ENCODE measurements around the gene AGBL1. TPM values are rescaled to one million over a fixed set of nuclear protein-coding genes. Genes with fewer than 3 reads are reported as not detected.
A peak's percentile ranks its signal among the peaks of the same experiment; 100 is the strongest.

AGBL1 gene
- total RNA-seq, 2 donors from 2014 or later = not detected

DNA sequence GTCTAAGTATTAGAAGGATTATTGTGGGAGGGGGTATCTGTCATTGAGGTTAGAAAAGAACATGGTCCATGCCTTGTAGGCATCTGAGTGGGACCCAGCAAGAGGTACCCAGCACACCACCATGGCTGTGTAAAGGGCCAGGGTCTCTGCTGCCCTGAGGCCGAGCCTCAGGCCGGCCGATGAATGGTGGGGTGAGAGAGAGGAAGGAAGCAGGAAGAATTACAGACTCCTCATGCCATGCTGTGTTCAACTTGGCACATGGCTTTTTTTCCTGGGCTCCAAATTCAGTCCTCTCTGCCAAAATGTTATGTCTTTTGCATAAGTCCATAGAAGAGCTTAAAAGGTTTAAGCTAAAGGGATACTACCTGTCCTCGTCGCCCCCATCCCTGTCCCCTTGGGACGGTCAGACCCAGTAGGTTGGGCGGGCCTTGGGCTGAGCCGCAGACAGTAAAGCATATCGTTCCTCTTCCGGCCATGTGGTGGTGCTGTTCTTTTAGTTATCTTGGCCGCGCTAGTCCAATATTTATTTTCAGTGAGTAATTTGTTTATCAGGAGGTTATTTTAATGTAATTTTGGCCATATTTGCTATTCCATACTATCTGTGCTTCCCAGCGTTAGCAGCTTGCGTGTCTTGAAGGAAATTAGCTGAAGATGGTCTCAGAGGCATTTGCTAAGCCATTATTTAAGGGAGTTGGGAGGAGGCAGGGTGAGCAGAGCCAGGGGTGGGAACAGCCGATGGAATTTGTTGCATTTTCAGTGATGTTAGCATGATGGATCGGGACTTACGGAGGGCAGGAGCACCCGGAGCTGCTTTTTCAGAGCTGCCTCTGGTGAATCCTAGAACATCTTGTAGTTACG, 152.4 kb downstream of the AGBL1 start:
- intact Hi-C loops (cut with DNase I) = no loop called here
- 2 to 3% methylated on average over 19 of the region's 19 CpGs for WGBS, 2 donors
- no peak for ATAC-seq

DNA sequence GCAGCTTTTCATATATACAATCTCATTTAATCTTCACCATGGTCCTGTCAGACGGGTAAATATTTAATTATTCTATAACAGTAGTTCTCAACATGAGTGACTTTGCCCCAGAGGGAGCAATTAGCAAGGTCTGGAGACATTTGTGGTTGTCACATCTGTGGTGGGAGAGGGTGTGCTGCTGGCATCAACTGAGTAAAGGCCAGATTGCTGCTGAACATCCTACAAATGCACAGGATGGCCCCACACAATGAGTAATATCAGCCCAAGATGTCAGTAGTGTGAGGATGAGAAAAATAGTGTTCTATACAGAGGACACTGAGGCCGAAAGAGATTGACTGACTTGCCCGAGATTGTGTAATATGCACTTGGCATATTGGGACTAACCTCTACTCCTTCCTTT, 156.0 kb downstream of the AGBL1 start:
- no peak for ATAC-seq
- WGBS, 2 donors = 43 to 61% methylated on average over 3 of the region's 3 CpGs
- Histone ChIP-seq H3K4me1 (peaks cover 4% of the 10 kb centered on the region), H3K4me3 (no peak overlapping the region), H3K27me3 (peaks cover 0 to 9% of the 10 kb centered on the region in 2 donors), H3K36me3 (replicated peaks in 1 of 2; ENCODE audit: insufficient read depth in 1 of 2, low read depth in 2 of 2) (no peaks in the 10 kb centered on the region), H3K9me3 (no peaks in the 10 kb centered on the region), H3K27ac (no peak overlapping the region)
- intact Hi-C loops (cut with DNase I) = no loop called here
- no peak for DNase-seq
- TF ChIP-seq POLR2A (IDR thresholded peaks at IDR 0.05) = no peak
- TF ChIP-seq, protein P1, sequence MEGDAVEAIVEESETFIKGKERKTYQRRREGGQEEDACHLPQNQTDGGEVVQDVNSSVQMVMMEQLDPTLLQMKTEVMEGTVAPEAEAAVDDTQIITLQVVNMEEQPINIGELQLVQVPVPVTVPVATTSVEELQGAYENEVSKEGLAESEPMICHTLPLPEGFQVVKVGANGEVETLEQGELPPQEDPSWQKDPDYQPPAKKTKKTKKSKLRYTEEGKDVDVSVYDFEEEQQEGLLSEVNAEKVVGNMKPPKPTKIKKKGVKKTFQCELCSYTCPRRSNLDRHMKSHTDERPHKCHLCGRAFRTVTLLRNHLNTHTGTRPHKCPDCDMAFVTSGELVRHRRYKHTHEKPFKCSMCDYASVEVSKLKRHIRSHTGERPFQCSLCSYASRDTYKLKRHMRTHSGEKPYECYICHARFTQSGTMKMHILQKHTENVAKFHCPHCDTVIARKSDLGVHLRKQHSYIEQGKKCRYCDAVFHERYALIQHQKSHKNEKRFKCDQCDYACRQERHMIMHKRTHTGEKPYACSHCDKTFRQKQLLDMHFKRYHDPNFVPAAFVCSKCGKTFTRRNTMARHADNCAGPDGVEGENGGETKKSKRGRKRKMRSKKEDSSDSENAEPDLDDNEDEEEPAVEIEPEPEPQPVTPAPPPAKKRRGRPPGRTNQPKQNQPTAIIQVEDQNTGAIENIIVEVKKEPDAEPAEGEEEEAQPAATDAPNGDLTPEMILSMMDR (IDR thresholded peaks at IDR 0.05) = no peak

More for the DNA sequence above, 152.4 kb downstream of the AGBL1 start:
- Histone ChIP-seq H3K9me3 (no peaks in the 10 kb centered on the region), H3K27ac (no peak overlapping the region), H3K4me1 (peaks cover 4% of the 10 kb centered on the region), H3K27me3 (peaks cover 0 to 9% of the 10 kb centered on the region in 2 donors), H3K4me3 (no peak overlapping the region), H3K36me3 (replicated peaks in 1 of 2; ENCODE audit: insufficient read depth in 1 of 2, low read depth in 2 of 2) (no peaks in the 10 kb centered on the region)
- DNase-seq = peak; percentile 21 to 49 (median 30)
- TF ChIP-seq, protein P1 (IDR thresholded peaks at IDR 0.05) = peak in 6 of 7 experiments; percentile 39 to 63 (median 56)
- TF ChIP-seq POLR2A (IDR thresholded peaks at IDR 0.05) = no peak

DNA sequence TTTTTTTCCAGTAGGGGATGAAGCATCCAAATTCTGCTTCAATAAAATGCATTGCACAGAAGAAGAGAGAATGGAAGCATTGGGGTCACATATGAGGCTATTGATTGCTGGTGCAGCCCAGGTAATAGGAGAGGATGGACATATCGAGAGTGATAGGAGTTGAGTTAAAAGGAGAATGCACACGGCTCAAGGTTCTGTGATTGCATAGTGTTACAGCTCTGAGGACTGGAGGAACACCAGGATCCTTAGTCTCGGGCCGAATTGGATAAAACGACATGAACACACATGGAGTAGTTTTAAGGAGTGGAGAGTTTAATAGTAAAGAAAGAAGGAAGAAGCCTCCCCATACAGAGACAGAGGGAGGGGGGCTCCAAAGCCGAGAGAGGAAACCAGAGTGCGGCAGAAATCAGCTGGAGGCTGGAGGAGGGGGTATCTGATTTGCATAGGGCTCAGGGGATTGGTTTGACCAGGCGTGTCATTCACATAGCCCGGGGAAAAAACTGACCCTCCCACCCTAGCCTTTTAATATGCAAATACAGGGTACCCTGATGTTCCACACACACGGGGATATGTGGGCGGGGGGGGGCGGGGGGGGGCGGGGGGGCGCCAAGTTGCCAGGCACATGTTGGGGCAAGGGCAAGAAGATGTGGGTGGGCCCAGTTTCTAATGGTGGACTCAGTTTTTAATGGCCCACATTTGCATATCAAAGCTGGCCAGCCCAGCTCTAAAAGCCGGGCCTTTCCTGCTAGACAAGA, 156.9 kb downstream of the AGBL1 start:
- H3K27ac ChIP-seq = no peak overlapping the region
- intact Hi-C loops (cut with DNase I) = no loop called here
- no peak for ATAC-seq
- H3K4me3 ChIP-seq = no peak overlapping the region
- TF ChIP-seq POLR2A (IDR thresholded peaks at IDR 0.05) = no peak
- TF ChIP-seq, protein P1 (IDR thresholded peaks at IDR 0.05) = no peak
- H3K4me1 ChIP-seq = peaks cover 4% of the 10 kb centered on the region
- 13 to 22% methylated on average over 10 to 15 of the region's 15 CpGs for WGBS, 2 donors
- no peak for DNase-seq
- H3K27me3 ChIP-seq = peaks cover 0 to 9% of the 10 kb centered on the region in 2 donors
- H3K36me3 ChIP-seq (replicated peaks in 1 of 2; ENCODE audit: insufficient read depth in 1 of 2, low read depth in 2 of 2) = no peaks in the 10 kb centered on the region
- H3K9me3 ChIP-seq = no peaks in the 10 kb centered on the region

DNA sequence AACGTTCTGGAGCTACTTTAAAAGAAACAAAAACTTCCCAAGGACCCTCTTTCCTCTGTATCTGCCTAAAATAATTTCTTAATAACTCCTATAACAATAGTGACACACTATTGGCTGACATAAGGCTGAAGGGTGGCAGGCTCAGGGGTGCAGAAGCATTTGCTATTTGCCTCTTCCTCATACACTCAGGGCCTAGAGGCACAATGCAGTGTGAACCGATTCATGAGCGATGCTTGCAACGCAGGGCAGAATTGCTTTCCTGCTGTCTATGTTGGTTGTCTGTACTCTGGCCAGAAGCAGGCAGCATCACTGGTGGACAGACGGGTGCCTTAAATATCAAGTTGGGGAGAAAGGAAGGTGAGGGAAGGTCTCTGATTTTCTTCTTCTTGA, 157.4 kb downstream of the AGBL1 start:
- ATAC-seq (no peak), DNase-seq (no peak)
- Histone ChIP-seq H3K9me3 (no peaks in the 10 kb centered on the region), H3K36me3 (replicated peaks in 1 of 2; ENCODE audit: insufficient read depth in 1 of 2, low read depth in 2 of 2) (no peaks in the 10 kb centered on the region), H3K4me3 (no peak overlapping the region), H3K27ac (no peak overlapping the region), H3K27me3 (peaks cover 0 to 8% of the 10 kb centered on the region in 2 donors), H3K4me1 (peaks cover 4% of the 10 kb centered on the region)
- intact Hi-C loops (cut with DNase I) = no loop called here
- WGBS, 2 donors = 54 to 65% methylated on average over 5 of the region's 5 CpGs
- TF ChIP-seq POLR2A (IDR thresholded peaks at IDR 0.05) = no peak
- TF ChIP-seq, protein P1 (IDR thresholded peaks at IDR 0.05) = no peak
